DMS 273 treated with DMSO at 0.1 percent for 48 hours (cell line): Measurements from ENCODE around the gene GPR151.
"Not testable (repeated sequence)": the region's sequence is repeated elsewhere in the genome, so short reads cannot be mapped to it uniquely, and the experiment has no call there.

Source experiments
- DNase-seq: peaks from one replicate; lab custom pipeline; 2025; lab: John Stamatoyannopoulos, UW

Gene GPR151

GRCh38 chr5:146516151-146516475, at the start of gene GPR151:
GPR151 (minus strand) TSS chr5:146516190; CDS start chr5:146516113, 77 bp downstream.
- peak; percentile 16 for DNase-seq

DNA sequence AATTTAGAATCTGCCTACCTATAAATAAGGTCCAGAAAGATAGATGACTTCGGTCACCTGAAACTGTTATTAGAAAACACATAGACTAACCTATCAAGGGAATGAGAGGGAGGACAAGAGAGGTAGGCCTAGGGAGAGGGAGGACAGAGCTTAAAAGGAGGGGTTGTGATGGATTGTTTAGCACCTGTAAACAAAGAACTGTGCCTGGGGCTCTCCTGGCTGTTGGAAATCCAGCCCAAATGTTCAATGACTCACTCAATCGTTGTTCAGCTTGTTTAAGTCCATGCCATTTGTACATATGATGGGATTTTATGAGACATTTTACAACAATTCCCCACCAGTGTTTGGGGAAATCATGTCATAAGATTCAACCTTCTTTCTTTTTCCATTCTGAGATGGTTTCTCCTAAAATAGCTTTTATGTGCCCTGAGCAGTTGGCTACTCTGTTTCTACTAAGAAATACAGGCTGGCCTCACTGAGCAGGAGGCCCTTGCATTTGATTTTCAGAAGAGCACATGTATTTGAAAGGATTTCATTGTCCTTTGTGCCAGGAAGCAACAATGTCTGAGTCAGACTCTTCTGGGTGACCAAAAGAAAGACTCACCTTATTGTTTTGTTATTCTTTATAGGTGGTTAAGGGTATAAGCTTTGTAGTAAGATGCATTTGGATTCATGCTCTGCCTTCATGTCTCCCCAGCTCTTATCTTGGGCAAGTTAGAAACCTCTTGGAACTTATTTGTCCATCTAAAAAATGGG, 48.2 kb upstream of the GPR151 start:
- DNase-seq: no peak

- DNase-seq: no peak
Measured at GRCh38 chr5:146562461-146562860, 46.5 kb upstream of the GPR151 start.

GRCh38 chr5:146561711-146562110, 45.7 kb upstream of the GPR151 start:
- no peak for DNase-seq

GRCh38 chr5:146560205-146560812, 44.3 kb upstream of the GPR151 start:
- DNase-seq: no peak

- not testable (repeated sequence) for DNase-seq
Measured at GRCh38 chr5:146556884-146557283, 40.9 kb upstream of the GPR151 start.

GRCh38 chr5:146553446-146553845, 37.5 kb upstream of the GPR151 start:
- DNase-seq: no peak

GRCh38 chr5:146549615-146550014, 33.6 kb upstream of the GPR151 start:
- DNase-seq: no peak

DNA sequence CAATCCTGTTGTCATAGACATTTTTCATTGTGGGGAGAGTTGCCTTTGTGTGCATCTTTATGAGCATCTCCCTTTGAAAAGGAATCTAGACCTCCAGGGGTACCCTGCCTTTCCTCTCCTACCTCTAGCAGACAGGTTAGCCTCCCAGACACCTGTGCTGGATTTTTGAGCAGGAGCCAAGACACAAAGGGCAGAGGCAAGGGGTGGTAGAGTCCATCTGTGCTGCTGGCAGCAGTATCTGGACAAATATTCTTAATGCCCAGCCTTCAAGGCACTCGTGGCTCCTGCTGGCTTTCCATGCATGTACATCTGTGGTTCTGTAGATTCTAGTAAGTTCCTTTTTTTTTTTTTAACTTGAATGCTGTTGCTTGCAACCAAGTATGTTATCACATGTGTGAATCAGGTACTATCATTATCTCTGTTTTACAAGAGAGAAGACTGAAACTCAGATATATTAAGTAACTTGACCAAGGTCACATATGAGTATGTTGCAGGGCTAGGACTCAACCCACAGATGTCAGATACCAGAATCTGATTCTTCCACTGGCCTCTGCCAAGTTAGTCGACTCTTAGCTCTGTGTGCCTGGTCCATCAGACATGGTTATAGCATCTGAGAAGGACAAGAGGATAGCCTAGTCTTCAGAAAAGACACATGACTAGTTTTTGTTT, 32.9 kb upstream of the GPR151 start:
- no peak for DNase-seq

- DNase-seq: no peak
Measured at GRCh38 chr5:146544232-146544631, 28.2 kb upstream of the GPR151 start.

- peak; percentile 63 for DNase-seq
Measured at GRCh38 chr5:146541958-146542849, 26.2 kb upstream of the GPR151 start.

DNA sequence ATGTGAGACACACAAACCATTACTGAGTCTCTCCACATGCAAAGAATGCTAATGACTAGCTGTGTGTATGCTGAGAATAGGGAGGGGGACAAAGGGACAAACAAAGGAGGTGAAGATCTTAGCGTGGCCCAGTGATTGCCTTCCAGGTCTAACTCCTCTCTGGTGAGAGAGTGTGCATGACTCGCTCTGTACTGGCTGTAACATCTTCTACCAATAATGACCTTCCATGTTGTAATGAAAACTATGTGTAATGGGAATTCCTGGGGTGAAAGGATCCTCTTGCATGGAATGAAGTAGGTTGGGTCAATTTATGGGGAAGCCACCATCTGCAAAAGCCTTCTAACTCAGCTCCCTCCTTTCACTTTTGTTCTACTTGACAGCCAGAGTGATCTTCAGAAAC, 24.4 kb upstream of the GPR151 start:
- no peak for DNase-seq

GRCh38 chr5:146539973-146540372, 24.0 kb upstream of the GPR151 start:
- no peak for DNase-seq

DNA sequence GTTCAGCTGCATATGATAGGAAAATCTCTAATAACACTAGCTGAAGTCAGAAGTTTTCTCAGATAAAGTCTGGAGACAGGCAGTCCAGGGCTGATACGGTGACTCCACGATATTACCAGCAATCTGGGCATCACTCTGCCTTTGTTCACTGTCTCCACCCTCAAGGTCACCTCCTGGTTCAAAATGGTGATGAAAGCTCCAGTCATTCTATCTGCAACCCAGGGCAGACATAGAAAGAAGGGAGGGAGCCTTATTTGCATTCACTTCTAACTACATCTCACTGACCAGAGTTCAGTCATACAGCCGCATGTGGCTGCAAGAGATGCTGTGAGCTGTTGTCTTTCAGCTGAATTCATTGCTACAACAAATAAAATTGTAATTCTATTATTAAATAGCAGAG, 22.4 kb upstream of the GPR151 start:
- DNase-seq: no peak

GRCh38 chr5:146533882-146534281, 17.9 kb upstream of the GPR151 start:
- DNase-seq: no peak

GRCh38 chr5:146533260-146533857, 17.4 kb upstream of the GPR151 start:
- peak; percentile 27 for DNase-seq

DNA sequence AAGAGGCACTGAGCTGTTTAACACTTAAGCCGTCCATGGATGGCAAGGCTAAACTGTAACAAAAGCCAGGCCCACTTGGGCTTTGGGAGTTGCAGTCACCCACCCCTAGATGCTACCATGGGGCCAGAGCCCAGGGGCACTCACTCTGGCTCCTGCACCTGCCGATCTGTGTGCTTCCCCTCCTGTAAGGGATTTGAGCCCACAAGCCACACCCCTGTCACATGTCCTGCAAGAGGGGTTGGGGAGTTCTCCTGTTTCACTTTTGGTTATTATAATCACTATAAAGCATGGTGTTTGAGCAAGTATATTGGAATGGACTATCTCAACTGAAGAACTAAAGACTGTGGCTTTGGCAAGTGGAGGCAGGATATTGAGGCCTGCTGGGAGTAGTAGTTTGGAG, 14.0 kb upstream of the GPR151 start:
- DNase-seq: no peak

DNA sequence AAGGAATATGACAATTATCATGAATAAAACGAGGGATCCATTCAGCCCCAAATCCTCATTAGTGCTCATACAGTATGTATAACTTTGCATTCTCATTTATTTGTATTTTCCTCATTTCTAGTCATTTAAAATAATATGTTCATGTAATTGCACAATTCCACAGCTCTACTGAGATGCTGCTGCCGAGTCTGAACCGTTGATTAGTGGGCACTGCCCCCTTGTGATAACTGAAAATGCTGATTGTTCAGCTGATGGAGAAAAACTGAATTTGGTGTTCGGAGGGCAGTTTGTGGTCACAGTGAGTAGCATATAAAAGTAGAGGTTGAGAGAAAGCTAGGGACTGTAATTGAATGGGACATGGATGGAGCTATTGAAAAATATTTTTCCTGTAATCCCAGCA, 12.2 kb upstream of the GPR151 start:
- no peak for DNase-seq

DNA sequence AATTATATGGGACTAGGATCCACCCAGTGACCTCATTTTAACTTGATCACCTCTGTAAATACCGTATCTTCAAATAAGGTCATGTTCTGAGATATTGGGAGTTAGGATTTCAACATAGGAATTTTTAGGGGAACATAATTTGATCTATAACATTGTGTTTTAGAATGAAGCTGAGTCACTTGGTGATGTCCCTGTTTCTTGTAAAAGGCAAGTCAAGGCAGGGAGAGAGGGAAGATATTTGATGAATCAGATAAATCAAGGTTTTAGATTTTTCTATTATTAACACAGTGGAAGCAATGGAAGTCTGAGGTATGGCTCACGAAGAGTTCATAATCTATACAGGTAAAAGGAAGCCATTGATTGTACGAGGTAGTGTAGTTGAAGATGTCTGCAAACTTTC, 11.8 kb upstream of the GPR151 start:
- no peak for DNase-seq

DNA sequence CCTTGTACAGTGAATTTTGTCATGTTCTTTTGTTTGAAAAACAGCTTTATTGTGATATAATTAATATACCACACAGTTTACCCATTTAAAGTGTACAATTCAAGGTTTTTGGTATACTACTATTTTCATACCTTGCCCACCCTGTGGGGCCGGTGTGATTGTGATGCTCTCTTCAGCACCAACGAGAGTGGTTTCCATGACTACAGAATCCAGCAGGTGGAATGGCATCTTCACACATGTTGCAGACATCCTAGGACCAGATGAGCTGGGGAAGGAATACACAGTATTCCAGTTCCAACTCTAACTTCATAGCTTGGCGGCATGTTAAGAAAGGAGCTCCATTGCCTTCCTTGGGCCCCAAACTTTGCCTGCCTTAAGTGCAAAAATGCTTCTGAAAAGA, 7.7 kb upstream of the GPR151 start:
- no peak for DNase-seq

GRCh38 chr5:146521403-146522106, 5.6 kb upstream of the GPR151 start:
- DNase-seq: no peak
